CD4-positive, alpha-beta T cell (primary cell): ENCODE results near the gene RABGEF1. TPM values are rescaled to one million over a fixed set of nuclear protein-coding genes. Genes with fewer than 3 reads are reported as not detected.
"Not testable (repeated sequence)": the region's sequence is repeated elsewhere in the genome, so short reads cannot be mapped to it uniquely, and the experiment has no call there.

Experiments used
- ATAC-seq: fragments of 200-7000 bp; cut with Tn5 transposase; one replicate; pipeline ENCODE4 v1.10.0; 2022; ENCODE audit warnings: mild to moderate bottlenecking; ENCODE audit not compliant: poor library complexity
- CTCF ChIA-PET: fragments of 350-600 bp; sonication (Branson Sonifier 250); formaldehyde crosslinking; loops from one replicate; lab custom pipeline; 2021; ENCODE audit warnings: antibody characterized with exemption, inconsistent platforms; lab: Charles Lee
- POLR2A ChIA-PET: fragments of 350-600 bp; sonication (Branson Sonifier 250); formaldehyde crosslinking; loops from one replicate; lab custom pipeline; 2021; ENCODE audit warnings: antibody characterized with exemption, inconsistent platforms; lab: Charles Lee
- DNase-seq, 14 experiments: peaks; one replicate each; pipeline ENCODE4 v3.0.0-alpha.2; 2013 to 2020; ENCODE audit warnings: mixed read lengths in 2 of 14
- H3K27ac ChIP-seq, 2 donors: one replicate each; pipeline versions ENCODE4 v1.5.1 to v1.7.0; 2013; ENCODE audit warnings: low read length in 2 of 2, low read depth in 1 of 2, mild to moderate bottlenecking in 1 of 2
- H3K27me3 ChIP-seq, 2 experiments: 1 replicate in 1 of 2; 2 replicates in 1 of 2; pipeline versions ENCODE4 v1.6.1 to v1.7.0; 2013; ENCODE audit warnings: low read length in 2 of 2, control low read depth in 1 of 2, mild to moderate bottlenecking in 1 of 2, moderate library complexity in 1 of 2; ENCODE audit not compliant: insufficient read depth in 2 of 2, control insufficient read depth in 1 of 2
- H3K36me3 ChIP-seq: one replicate; pipeline ENCODE4 v1.6.1; 2013; ENCODE audit warnings: low read length, control low read depth; ENCODE audit not compliant: insufficient read depth
- H3K4me1 ChIP-seq: one replicate; pipeline ENCODE4 v1.6.1; 2013; ENCODE audit warnings: low read length, control low read depth; ENCODE audit not compliant: insufficient read depth
- H3K4me3 ChIP-seq: one replicate; pipeline ENCODE4 v1.5.1; 2013; ENCODE audit warnings: mild to moderate bottlenecking, low read length, moderate library complexity
- H3K9me3 ChIP-seq, 2 experiments: 1 replicate in 1 of 2; 2 replicates in 1 of 2; pipeline versions ENCODE4 v1.6.1 to v1.7.0; 2013; ENCODE audit warnings: low read length in 2 of 2, mild to moderate bottlenecking in 2 of 2, control low read depth in 1 of 2, moderate library complexity in 1 of 2; ENCODE audit not compliant: control insufficient read depth in 1 of 2, insufficient read depth in 1 of 2
- H3K27ac Mint-ChIP-seq: one replicate; pipeline ENCODE4 v1.8.0; 2020; ENCODE audit warnings: mixed read lengths
- H3K27me3 Mint-ChIP-seq: one replicate; pipeline ENCODE4 v1.8.0; 2021; ENCODE audit warnings: mixed read lengths
- H3K36me3 Mint-ChIP-seq: one replicate; pipeline ENCODE4 v1.8.0; 2021; ENCODE audit warnings: low read depth, mixed read lengths
- H3K4me1 Mint-ChIP-seq: one replicate; pipeline ENCODE4 v1.8.0; 2021; ENCODE audit warnings: low read depth, mixed read lengths
- H3K4me3 Mint-ChIP-seq: one replicate; pipeline ENCODE4 v1.8.0; 2020; ENCODE audit warnings: mild to moderate bottlenecking, mixed read lengths
- H3K9me3 Mint-ChIP-seq: one replicate; pipeline ENCODE4 v1.8.0; 2020; ENCODE audit warnings: mixed read lengths
- CTCF ChIP-seq: fragments of 200-600 bp; IDR thresholded peaks from one replicate; pipeline ENCODE4 v1.8.0; 2022; ENCODE audit warnings: antibody characterized with exemption, mild to moderate bottlenecking
- intact Hi-C, 2 experiments: fragments of 100-400 bp; cut with DNase I in 1 of 2; cut with micrococcal nuclease in 1 of 2; formaldehyde crosslinking; loops; one replicate each; pipeline versions ENCODE4 v1.15.1 to v1.9.0; 2023 to 2025; cut with DNase I, micrococcal nuclease
- total RNA-seq, 174 experiments: library from RNA in 2 of 174; stranded (reverse) in 2 of 174; gene quantifications; one replicate each; pipeline ENCODE4 v1.2.3 and lab custom pipeline; 2021 to 2026

The RABGEF1 gene
- total RNA-seq, 2 experiments from 2014 or later = 18.9 to 20.1 TPM

DNA sequence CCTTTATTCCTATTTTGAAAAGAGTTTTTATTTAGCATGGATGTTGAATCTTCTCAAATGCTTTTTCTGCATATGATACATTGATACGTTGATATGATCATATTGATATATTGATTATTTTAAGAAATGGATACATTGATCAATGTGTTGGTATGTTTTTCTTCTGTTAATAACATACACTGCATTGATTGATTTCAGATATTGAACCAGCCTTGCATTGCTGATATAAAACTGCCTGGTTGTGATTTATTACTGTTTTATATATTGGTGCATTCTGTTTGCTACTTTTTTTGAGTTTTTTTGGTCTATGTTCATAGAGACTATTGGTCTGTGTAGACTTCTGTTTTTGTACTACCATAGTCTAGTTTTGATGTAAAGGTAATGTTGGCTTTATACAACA lies 26.8 kb upstream of the RABGEF1 start:
- no peaks in the 10 kb centered on the region for H3K4me1 ChIP-seq
- POLR2A ChIA-PET = no interaction called here

DNA sequence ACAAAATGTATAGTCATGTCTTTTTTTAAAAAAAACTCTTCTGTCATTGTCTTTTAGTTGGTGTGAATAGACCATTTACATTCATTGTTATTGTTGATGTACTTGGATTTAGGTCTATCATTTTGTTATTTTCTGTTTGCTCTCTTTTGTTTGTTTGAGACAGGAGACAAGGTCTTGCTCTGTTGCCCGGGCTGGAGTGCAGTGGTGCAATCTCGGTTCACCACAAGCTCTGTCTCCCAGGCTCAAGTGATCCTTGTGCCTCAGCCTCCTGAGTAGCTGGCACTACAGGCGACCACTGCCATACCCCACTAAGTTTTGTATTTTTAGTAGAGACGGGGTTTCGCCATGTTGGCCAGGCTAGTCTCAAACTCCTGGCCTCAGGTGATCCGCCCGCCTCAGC lies 23.9 kb upstream of the RABGEF1 start:
- ATAC-seq, CTCF ChIA-PET, DNase-seq, intact Hi-C loops, H3K9me3 ChIP-seq, H3K27me3 Mint-ChIP-seq, H3K4me1 Mint-ChIP-seq, H3K27ac ChIP-seq, H3K4me3 Mint-ChIP-seq, H3K4me3 ChIP-seq, H3K27ac Mint-ChIP-seq, H3K4me1 ChIP-seq, H3K27me3 ChIP-seq, H3K9me3 Mint-ChIP-seq: not testable (repeated sequence)
- peaks cover 54% of the 10 kb centered on the region for H3K36me3 Mint-ChIP-seq
- peaks cover 26% of the 10 kb centered on the region for H3K36me3 ChIP-seq
- POLR2A ChIA-PET = interaction anchor here (1.0 kb wide), 1 partner anchor 11 kb away, joined by 4 read pairs; no protein-coding TSS in a partner anchor

More for the DNA sequence above, 26.8 kb upstream of the RABGEF1 start:
- H3K4me3 ChIP-seq = no peak overlapping the region
- H3K27me3 ChIP-seq = no peaks in the 10 kb centered on the region
- H3K36me3 ChIP-seq = peaks cover 26% of the 10 kb centered on the region
- no peak overlapping the region for H3K4me3 Mint-ChIP-seq
- no peak for TF ChIP-seq CTCF
- no peaks in the 10 kb centered on the region for H3K4me1 Mint-ChIP-seq
- peaks cover 3% of the 10 kb centered on the region for H3K9me3 Mint-ChIP-seq
- ATAC-seq (no peak), DNase-seq (no peak)
- intact Hi-C loops = no loop called here
- no peak overlapping the region for H3K27ac Mint-ChIP-seq
- no peak overlapping the region for H3K27ac ChIP-seq
- H3K36me3 Mint-ChIP-seq = peaks cover 61% of the 10 kb centered on the region
- CTCF ChIA-PET = no interaction called here
- peaks cover 0 to 4% of the 10 kb centered on the region in 2 experiments for H3K9me3 ChIP-seq
- H3K27me3 Mint-ChIP-seq = no peaks in the 10 kb centered on the region

GRCh38 chr7:66720561-66720960 lies 20.0 kb upstream of the RABGEF1 start:
- Mint-ChIP-seq H3K9me3 (no peaks in the 10 kb centered on the region), H3K4me1 (no peaks in the 10 kb centered on the region), H3K27me3 (no peaks in the 10 kb centered on the region), H3K4me3 (no peak overlapping the region), H3K36me3 (peaks cover 45% of the 10 kb centered on the region), H3K27ac (no peak overlapping the region)
- ATAC-seq = no peak
- H3K27me3 ChIP-seq = no peaks in the 10 kb centered on the region
- no peak overlapping the region for H3K4me3 ChIP-seq
- H3K27ac ChIP-seq = no peak overlapping the region
- H3K36me3 ChIP-seq = peaks cover 6% of the 10 kb centered on the region
- peaks cover 0 to 5% of the 10 kb centered on the region in 2 experiments for H3K9me3 ChIP-seq
- CTCF ChIA-PET = no interaction called here
- H3K4me1 ChIP-seq = no peaks in the 10 kb centered on the region
- intact Hi-C loops = no loop called here
- no peak for TF ChIP-seq CTCF
- POLR2A ChIA-PET = no interaction called here
- DNase-seq = no peak

DNA sequence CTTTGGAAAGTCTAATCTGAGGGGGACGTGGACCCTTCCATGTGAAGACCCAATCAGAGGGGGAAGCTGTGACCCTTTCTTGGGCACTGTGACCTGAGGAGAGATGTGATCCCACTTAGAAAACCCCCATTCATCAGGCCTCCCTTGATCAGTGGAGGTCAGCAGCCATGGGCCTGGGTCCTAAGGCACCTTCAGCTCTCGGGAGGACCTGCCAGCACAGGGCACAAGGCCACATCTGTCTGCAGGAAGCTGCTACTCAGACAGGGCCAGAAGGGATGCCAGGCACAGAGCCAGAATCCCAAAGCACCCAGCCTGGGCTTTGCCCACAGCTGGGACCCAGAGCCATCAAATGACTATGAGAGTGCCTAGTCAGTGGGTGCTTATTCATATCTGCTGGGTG lies 14.7 kb upstream of the RABGEF1 start:
- no peak overlapping the region for H3K27ac ChIP-seq
- ChIA-PET CTCF (no interaction called here), POLR2A (no interaction called here)
- no peaks in the 10 kb centered on the region for H3K27me3 Mint-ChIP-seq
- H3K27me3 ChIP-seq = no peaks in the 10 kb centered on the region
- H3K4me3 Mint-ChIP-seq = no peak overlapping the region
- peaks cover 41% of the 10 kb centered on the region for H3K36me3 Mint-ChIP-seq
- TF ChIP-seq CTCF = no peak
- intact Hi-C loops = no loop called here
- H3K36me3 ChIP-seq = no peaks in the 10 kb centered on the region
- no peaks in the 10 kb centered on the region for H3K4me1 Mint-ChIP-seq
- no peaks in the 10 kb centered on the region for H3K4me1 ChIP-seq
- H3K9me3 Mint-ChIP-seq = no peaks in the 10 kb centered on the region
- H3K27ac Mint-ChIP-seq = no peak overlapping the region
- DNase-seq = no peak
- H3K4me3 ChIP-seq = no peak overlapping the region
- ATAC-seq = no peak
- peaks cover 0 to 10% of the 10 kb centered on the region in 2 experiments for H3K9me3 ChIP-seq
